Measurements from ENCODE around the gene CDCP2. TPM values are rescaled to one million over a fixed set of nuclear protein-coding genes. Genes with fewer than 3 reads are reported as not detected.
A peak's percentile ranks its signal among the peaks of the same experiment; 100 is the strongest.

Gene CDCP2
- total and polyA plus RNA-seq, 4 donors, result 0.06 to 0.08 TPM; not detected in 2

DNA sequence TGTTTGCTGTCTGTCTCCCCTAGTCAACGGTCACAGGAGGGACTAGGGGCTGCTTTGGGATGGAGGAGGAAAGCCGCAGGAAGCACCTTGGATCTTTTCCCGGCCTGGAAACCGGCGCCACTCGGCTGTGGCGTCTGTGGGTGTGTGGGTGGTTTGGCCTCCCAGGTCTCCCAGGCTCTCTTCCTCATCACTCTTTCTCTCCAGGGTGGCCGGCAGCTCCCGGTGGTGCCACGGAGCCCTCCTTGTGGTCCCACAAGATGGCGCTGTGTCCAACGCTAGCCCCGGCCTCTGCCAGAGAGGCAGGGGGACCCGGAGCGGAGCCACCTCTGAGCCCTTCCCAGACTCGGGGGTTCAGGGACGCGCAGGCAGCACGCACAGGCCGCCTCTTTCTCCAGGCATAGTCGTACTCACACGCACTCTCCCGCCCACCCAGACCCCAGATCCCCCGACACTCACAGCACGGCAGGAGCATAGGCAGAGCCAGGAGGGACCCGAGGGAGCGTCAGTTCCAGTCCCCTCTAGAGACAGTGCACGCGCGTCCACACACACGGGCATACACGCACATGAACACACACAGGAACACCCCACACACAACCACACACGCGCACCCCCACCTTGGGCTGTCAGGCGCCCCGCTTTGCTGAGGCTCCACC is 31.2 kb downstream of the CDCP2 start:
- H3K27ac ChIP-seq (ENCODE audit: low read depth, low read length), result no peak overlapping the region
- peak overlapping the region; percentile 9 for H3K4me3 ChIP-seq (ENCODE audit: low read depth, low read length)
- 8% methylated on average over 30 of the region's 36 CpGs for WGBS (ENCODE audit: insufficient coverage)
- DNase-seq (ENCODE audit: low read depth in 4 of 6, low spot score in 6 of 6), result peak; percentile 38 to 91 (median 62)
- H3K27me3 ChIP-seq (ENCODE audit: control insufficient read depth, insufficient read depth, low read length), result peaks cover 8% of the 10 kb centered on the region
- H3K36me3 ChIP-seq (ENCODE audit: control insufficient read depth, insufficient read depth, low read length), result no peaks in the 10 kb centered on the region
- H3K9me3 ChIP-seq (ENCODE audit: control insufficient read depth, insufficient read depth, low read length), result no peaks in the 10 kb centered on the region
- H3K4me1 ChIP-seq (ENCODE audit: control insufficient read depth, insufficient read depth, low read length), result peaks cover 17% of the 10 kb centered on the region

- Histone ChIP-seq H3K27me3 (ENCODE audit: control insufficient read depth, insufficient read depth, low read length) (peaks cover 8% of the 10 kb centered on the region), H3K4me1 (ENCODE audit: control insufficient read depth, insufficient read depth, low read length) (peaks cover 17% of the 10 kb centered on the region), H3K4me3 (ENCODE audit: low read depth, low read length) (peak overlapping the region; percentile 9), H3K9me3 (ENCODE audit: control insufficient read depth, insufficient read depth, low read length) (no peaks in the 10 kb centered on the region), H3K27ac (ENCODE audit: low read depth, low read length) (no peak overlapping the region), H3K36me3 (ENCODE audit: control insufficient read depth, insufficient read depth, low read length) (no peaks in the 10 kb centered on the region)
- 62% methylated on average over 28 of the region's 33 CpGs for WGBS (ENCODE audit: insufficient coverage)
- DNase-seq (ENCODE audit: low read depth in 4 of 6, low spot score in 6 of 6), result no peak
Measured at GRCh38 chr1:54120698-54121481, 31.9 kb downstream of the CDCP2 start.

DNA sequence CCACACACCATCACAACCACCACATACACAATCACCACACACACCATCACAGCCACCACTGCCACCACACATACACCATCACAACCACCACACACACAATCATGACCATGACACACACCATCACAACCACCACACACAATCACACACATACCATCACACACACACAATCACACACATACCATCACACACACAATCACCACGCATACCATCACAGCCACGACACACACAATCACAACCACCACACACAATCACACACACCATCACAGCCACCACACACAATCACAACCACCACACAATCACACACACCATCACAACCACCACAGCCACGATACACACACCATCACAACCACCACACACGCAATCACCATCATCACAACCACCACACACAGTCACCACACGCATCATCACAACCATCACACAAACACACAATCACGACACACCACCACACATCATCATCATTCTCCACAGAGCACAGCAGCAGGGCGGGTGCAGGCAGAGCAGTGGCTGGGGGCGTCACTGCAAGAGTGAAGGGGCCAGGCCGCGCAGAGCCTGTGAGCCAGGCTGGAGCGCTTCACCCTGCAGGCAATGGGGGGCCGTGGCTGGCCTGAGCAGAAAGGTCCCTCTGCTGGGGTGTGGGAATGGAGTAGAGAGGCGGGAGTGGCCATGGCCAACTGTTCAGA is 32.6 kb downstream of the CDCP2 start:
- Histone ChIP-seq H3K36me3 (ENCODE audit: control insufficient read depth, insufficient read depth, low read length) (no peaks in the 10 kb centered on the region), H3K27ac (ENCODE audit: low read depth, low read length) (no peak overlapping the region), H3K4me3 (ENCODE audit: low read depth, low read length) (no peak overlapping the region), H3K4me1 (ENCODE audit: control insufficient read depth, insufficient read depth, low read length) (peaks cover 17% of the 10 kb centered on the region), H3K9me3 (ENCODE audit: control insufficient read depth, insufficient read depth, low read length) (no peaks in the 10 kb centered on the region), H3K27me3 (ENCODE audit: control insufficient read depth, insufficient read depth, low read length) (peaks cover 8% of the 10 kb centered on the region)
- DNase-seq (ENCODE audit: low read depth in 4 of 6, low spot score in 6 of 6), result no peak
- WGBS (ENCODE audit: insufficient coverage), result 96% methylated on average over 13 of the region's 13 CpGs

- Histone ChIP-seq H3K9me3 (ENCODE audit: control insufficient read depth, insufficient read depth, low read length) (no peaks in the 10 kb centered on the region), H3K36me3 (ENCODE audit: control insufficient read depth, insufficient read depth, low read length) (no peaks in the 10 kb centered on the region), H3K27ac (ENCODE audit: low read depth, low read length) (no peak overlapping the region), H3K4me1 (ENCODE audit: control insufficient read depth, insufficient read depth, low read length) (peaks cover 20% of the 10 kb centered on the region), H3K27me3 (ENCODE audit: control insufficient read depth, insufficient read depth, low read length) (peaks cover 8% of the 10 kb centered on the region), H3K4me3 (ENCODE audit: low read depth, low read length) (no peak overlapping the region)
- WGBS (ENCODE audit: insufficient coverage), result 80% methylated on average over 6 of the region's 8 CpGs
- no peak for DNase-seq (ENCODE audit: low read depth in 4 of 6, low spot score in 6 of 6)
Measured at GRCh38 chr1:54118704-54119103, 34.1 kb downstream of the CDCP2 start.

- 66% methylated on average over 10 of the region's 11 CpGs for WGBS (ENCODE audit: insufficient coverage)
- Histone ChIP-seq H3K27me3 (ENCODE audit: control insufficient read depth, insufficient read depth, low read length) (peaks cover 8% of the 10 kb centered on the region), H3K9me3 (ENCODE audit: control insufficient read depth, insufficient read depth, low read length) (no peaks in the 10 kb centered on the region), H3K36me3 (ENCODE audit: control insufficient read depth, insufficient read depth, low read length) (no peaks in the 10 kb centered on the region), H3K4me3 (ENCODE audit: low read depth, low read length) (no peak overlapping the region), H3K27ac (ENCODE audit: low read depth, low read length) (no peak overlapping the region), H3K4me1 (ENCODE audit: control insufficient read depth, insufficient read depth, low read length) (peaks cover 22% of the 10 kb centered on the region)
- peak in 3 of 6 donors; percentile 22 to 57 (median 44) for DNase-seq (ENCODE audit: low read depth in 4 of 6, low spot score in 6 of 6)
Measured at GRCh38 chr1:54117815-54118563, 34.8 kb downstream of the CDCP2 start.

DNA sequence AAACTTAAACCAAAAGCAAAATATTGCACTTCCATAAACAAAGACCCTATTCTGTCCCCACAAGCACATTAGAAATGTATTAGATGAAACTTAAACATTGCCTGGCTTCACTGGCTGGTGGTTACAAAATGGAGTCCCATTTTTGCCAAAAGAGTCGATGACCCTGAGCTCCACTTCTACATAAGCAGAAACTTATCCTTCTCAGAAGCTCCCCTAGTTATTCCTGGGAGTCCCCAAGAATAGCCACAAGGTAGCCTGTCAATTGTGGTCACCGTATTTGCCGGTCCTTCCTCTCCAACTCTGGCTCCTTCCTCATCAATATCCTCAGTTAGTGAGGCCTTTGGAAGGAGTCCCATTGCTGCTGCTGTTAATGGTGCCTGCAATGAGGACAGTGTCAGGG is 37.3 kb downstream of the CDCP2 start:
- no peak for DNase-seq (ENCODE audit: low read depth in 4 of 6, low spot score in 6 of 6)
- Histone ChIP-seq H3K4me3 (ENCODE audit: low read depth, low read length) (no peak overlapping the region), H3K27ac (ENCODE audit: low read depth, low read length) (no peak overlapping the region), H3K9me3 (ENCODE audit: control insufficient read depth, insufficient read depth, low read length) (no peaks in the 10 kb centered on the region), H3K27me3 (ENCODE audit: control insufficient read depth, insufficient read depth, low read length) (no peaks in the 10 kb centered on the region), H3K36me3 (ENCODE audit: control insufficient read depth, insufficient read depth, low read length) (no peaks in the 10 kb centered on the region), H3K4me1 (ENCODE audit: control insufficient read depth, insufficient read depth, low read length) (peaks cover 10% of the 10 kb centered on the region)
- 100% methylated on average over 1 of the region's 3 CpGs for WGBS (ENCODE audit: insufficient coverage)

- Histone ChIP-seq H3K4me3 (ENCODE audit: low read depth, low read length) (no peak overlapping the region), H3K4me1 (ENCODE audit: control insufficient read depth, insufficient read depth, low read length) (peaks cover 10% of the 10 kb centered on the region), H3K36me3 (ENCODE audit: control insufficient read depth, insufficient read depth, low read length) (no peaks in the 10 kb centered on the region), H3K27me3 (ENCODE audit: control insufficient read depth, insufficient read depth, low read length) (no peaks in the 10 kb centered on the region), H3K27ac (ENCODE audit: low read depth, low read length) (no peak overlapping the region), H3K9me3 (ENCODE audit: control insufficient read depth, insufficient read depth, low read length) (no peaks in the 10 kb centered on the region)
- DNase-seq (ENCODE audit: low read depth in 4 of 6, low spot score in 6 of 6), result peak in 1 of 6 donors; percentile 41
- WGBS (ENCODE audit: insufficient coverage), result 29% methylated on average over 5 of the region's 6 CpGs
Measured at GRCh38 chr1:54114955-54115354, 37.8 kb downstream of the CDCP2 start.

- Histone ChIP-seq H3K9me3 (ENCODE audit: control insufficient read depth, insufficient read depth, low read length) (no peaks in the 10 kb centered on the region), H3K4me1 (ENCODE audit: control insufficient read depth, insufficient read depth, low read length) (peaks cover 10% of the 10 kb centered on the region), H3K27me3 (ENCODE audit: control insufficient read depth, insufficient read depth, low read length) (no peaks in the 10 kb centered on the region), H3K27ac (ENCODE audit: low read depth, low read length) (no peak overlapping the region), H3K4me3 (ENCODE audit: low read depth, low read length) (no peak overlapping the region), H3K36me3 (ENCODE audit: control insufficient read depth, insufficient read depth, low read length) (no peaks in the 10 kb centered on the region)
- 84% methylated on average over 4 of the region's 4 CpGs for WGBS (ENCODE audit: insufficient coverage)
- DNase-seq (ENCODE audit: low read depth in 4 of 6, low spot score in 6 of 6), result no peak
Measured at GRCh38 chr1:54114001-54114400, 38.8 kb downstream of the CDCP2 start.

GRCh38 chr1:54112705-54113368 is 40.0 kb downstream of the CDCP2 start:
- H3K36me3 ChIP-seq (ENCODE audit: control insufficient read depth, insufficient read depth, low read length), result no peaks in the 10 kb centered on the region
- H3K9me3 ChIP-seq (ENCODE audit: control insufficient read depth, insufficient read depth, low read length), result no peaks in the 10 kb centered on the region
- peaks cover 9% of the 10 kb centered on the region for H3K4me1 ChIP-seq (ENCODE audit: control insufficient read depth, insufficient read depth, low read length)
- WGBS (ENCODE audit: insufficient coverage), result 90% methylated on average over 2 of the region's 5 CpGs
- DNase-seq (ENCODE audit: low read depth in 4 of 6, low spot score in 6 of 6), result no peak
- no peak overlapping the region for H3K4me3 ChIP-seq (ENCODE audit: low read depth, low read length)
- no peaks in the 10 kb centered on the region for H3K27me3 ChIP-seq (ENCODE audit: control insufficient read depth, insufficient read depth, low read length)
- H3K27ac ChIP-seq (ENCODE audit: low read depth, low read length), result no peak overlapping the region

All from spinal cord (tissue), 10 donors.